OCI-LY1 (cell line): ENCODE measurements around the gene DTX1.
A peak's percentile ranks its signal among the peaks of the same experiment; 100 is the strongest.

ENCODE experiments used
- H2AFZ ChIP-seq: fragments of 200-600 bp; sonication (generic), shearing (Covaris generic); 2 replicates; pipeline ENCODE4 v1.6.0; 2014; ENCODE audit warnings: antibody characterized with exemption, mild to moderate bottlenecking, low read length
- H3F3A ChIP-seq: fragments of 200-600 bp; sonication (generic), shearing (Covaris generic); 2 replicates; pipeline ENCODE4 v1.6.0; 2014; ENCODE audit warnings: mild to moderate bottlenecking, antibody characterized with exemption, low read length, moderate library complexity; ENCODE audit not compliant: insufficient read depth
- H3K27ac ChIP-seq: fragments of 200-600 bp; sonication (generic); 2 replicates; pipeline ENCODE4 v1.5.1; 2014; ENCODE audit warnings: low read length, mixed run types, mild to moderate bottlenecking, low read depth; ENCODE audit not compliant: poor library complexity, severe bottlenecking
- H3K27me3 ChIP-seq: fragments of 200-600 bp; sonication (generic); 2 replicates; pipeline ENCODE4 v1.6.0; 2014; ENCODE audit warnings: antibody characterized with exemption, mild to moderate bottlenecking, low read length, moderate library complexity; ENCODE audit not compliant: insufficient read depth
- H3K36me3 ChIP-seq: fragments of 200-600 bp; sonication (generic); 2 replicates; pipeline ENCODE4 v1.6.1; 2014; ENCODE audit warnings: mild to moderate bottlenecking, antibody characterized with exemption, low read length, moderate library complexity, mixed read lengths; ENCODE audit not compliant: insufficient read depth
- H3K4me1 ChIP-seq: fragments of 200-600 bp; sonication (generic); 2 replicates; pipeline ENCODE4 v1.5.1; 2014; ENCODE audit warnings: mild to moderate bottlenecking, low read length, moderate library complexity; ENCODE audit not compliant: insufficient read depth, severe bottlenecking
- H3K4me2 ChIP-seq: fragments of 200-600 bp; sonication (generic), shearing (Covaris generic); 2 replicates; pipeline ENCODE4 v1.6.1; 2014; ENCODE audit warnings: low read length
- H3K4me3 ChIP-seq: fragments of 200-600 bp; sonication (generic); 2 replicates; pipeline ENCODE4 v1.5.1; 2014; ENCODE audit warnings: low read length, low read depth, mild to moderate bottlenecking, mixed read lengths; ENCODE audit not compliant: poor library complexity, severe bottlenecking
- H3K79me2 ChIP-seq: fragments of 200-600 bp; shearing (Covaris generic); 2 replicates; pipeline ENCODE4 v1.6.1; 2016; ENCODE audit warnings: mixed run types, low read length, mixed read lengths; ENCODE audit not compliant: insufficient read depth
- H3K9ac ChIP-seq: fragments of 200-600 bp; sonication (generic), shearing (Covaris generic); 2 replicates; pipeline ENCODE4 v1.6.1; 2014; ENCODE audit warnings: mild to moderate bottlenecking, low read length, mixed read lengths
- H3K9me2 ChIP-seq: fragments of 200-600 bp; sonication (generic), shearing (Covaris generic); 2 replicates; pipeline ENCODE4 v1.6.1; 2014; ENCODE audit warnings: low read depth, mild to moderate bottlenecking, low read length, mixed read lengths
- H3K9me3 ChIP-seq: fragments of 200-600 bp; shearing (Covaris generic); 2 replicates; pipeline ENCODE4 v1.6.1; 2014; ENCODE audit warnings: low read length, mixed read lengths
- H4K20me1 ChIP-seq: fragments of 200-600 bp; sonication (generic), shearing (Covaris generic); 2 replicates; pipeline ENCODE4 v1.6.0; 2016; ENCODE audit warnings: mild to moderate bottlenecking, low read length; ENCODE audit not compliant: insufficient read depth
- EZH2 ChIP-seq: fragments of 200-600 bp; sonication (generic), shearing (Covaris generic); IDR thresholded peaks from 2 replicates; pipeline ENCODE4 v1.8.0; 2017; ENCODE audit warnings: borderline replicate concordance, mixed run types, mild to moderate bottlenecking, antibody characterized with exemption, low read length, moderate library complexity, mixed read lengths
- TF ChIP-seq, protein P1 (sequence below): fragments of 200-600 bp; sonication (generic), shearing (Covaris generic); IDR thresholded peaks from 2 replicates; pipeline ENCODE4 v1.5.1; 2017; ENCODE audit warnings: mild to moderate bottlenecking, antibody characterized with exemption, low read length, moderate library complexity, mixed read lengths

The DTX1 gene

DNA sequence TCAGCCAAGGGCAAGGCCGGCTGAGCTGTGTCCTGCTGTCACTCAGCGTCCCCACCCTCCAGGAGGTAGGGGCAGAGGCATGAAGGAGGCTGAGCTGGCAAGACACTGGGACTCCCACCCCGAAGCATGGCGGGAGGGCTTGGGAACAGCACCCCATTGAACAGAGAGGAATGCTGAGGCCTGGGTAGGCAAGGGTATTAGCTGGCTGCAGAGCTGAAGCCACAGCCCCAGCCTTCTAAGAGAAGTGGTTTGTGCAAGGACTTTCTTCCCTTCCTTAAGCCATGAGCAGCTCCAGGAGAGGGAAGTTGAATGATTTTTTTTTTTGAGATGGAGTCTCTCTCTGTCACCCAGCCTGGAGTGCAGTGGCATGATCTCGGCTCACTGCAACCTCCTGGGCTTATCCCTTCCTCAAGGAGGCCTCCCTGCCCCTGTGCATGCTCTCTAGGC lies 86.4 kb downstream of the DTX1 start:
- TF ChIP-seq, protein P1, sequence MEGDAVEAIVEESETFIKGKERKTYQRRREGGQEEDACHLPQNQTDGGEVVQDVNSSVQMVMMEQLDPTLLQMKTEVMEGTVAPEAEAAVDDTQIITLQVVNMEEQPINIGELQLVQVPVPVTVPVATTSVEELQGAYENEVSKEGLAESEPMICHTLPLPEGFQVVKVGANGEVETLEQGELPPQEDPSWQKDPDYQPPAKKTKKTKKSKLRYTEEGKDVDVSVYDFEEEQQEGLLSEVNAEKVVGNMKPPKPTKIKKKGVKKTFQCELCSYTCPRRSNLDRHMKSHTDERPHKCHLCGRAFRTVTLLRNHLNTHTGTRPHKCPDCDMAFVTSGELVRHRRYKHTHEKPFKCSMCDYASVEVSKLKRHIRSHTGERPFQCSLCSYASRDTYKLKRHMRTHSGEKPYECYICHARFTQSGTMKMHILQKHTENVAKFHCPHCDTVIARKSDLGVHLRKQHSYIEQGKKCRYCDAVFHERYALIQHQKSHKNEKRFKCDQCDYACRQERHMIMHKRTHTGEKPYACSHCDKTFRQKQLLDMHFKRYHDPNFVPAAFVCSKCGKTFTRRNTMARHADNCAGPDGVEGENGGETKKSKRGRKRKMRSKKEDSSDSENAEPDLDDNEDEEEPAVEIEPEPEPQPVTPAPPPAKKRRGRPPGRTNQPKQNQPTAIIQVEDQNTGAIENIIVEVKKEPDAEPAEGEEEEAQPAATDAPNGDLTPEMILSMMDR: no peak
- TF ChIP-seq EZH2: no peak
- Histone ChIP-seq H3K4me3 (no peak overlapping the region), H3K36me3 (no peaks in the 10 kb centered on the region), H4K20me1 (no peaks in the 10 kb centered on the region), H3K4me1 (peaks cover 40% of the 10 kb centered on the region), H3K9me2 (no peaks in the 10 kb centered on the region), H3K4me2 (no peak overlapping the region), H3K27ac (peak overlapping the region; percentile 89), H3K27me3 (no peaks in the 10 kb centered on the region), H3K9ac (peak overlapping the region; percentile 43; the same call in 1 of the 2 replicates), H3K9me3 (no peaks in the 10 kb centered on the region; the same call in 1 of the 2 replicates), H3F3A (no peaks in the 10 kb centered on the region), H2AFZ (no peak overlapping the region), H3K79me2 (no peaks in the 10 kb centered on the region)

- Histone ChIP-seq H3K79me2 (no peaks in the 10 kb centered on the region), H4K20me1 (no peaks in the 10 kb centered on the region), H3K4me2 (no peak overlapping the region), H3F3A (no peaks in the 10 kb centered on the region), H3K4me1 (peaks cover 35% of the 10 kb centered on the region), H3K9me2 (no peaks in the 10 kb centered on the region), H3K4me3 (no peak overlapping the region), H3K27me3 (no peaks in the 10 kb centered on the region), H3K27ac (no peak overlapping the region), H3K9me3 (no peaks in the 10 kb centered on the region; the same call in 1 of the 2 replicates), H3K9ac (no peak overlapping the region), H2AFZ (no peak overlapping the region), H3K36me3 (no peaks in the 10 kb centered on the region)
- TF ChIP-seq, protein P1: no peak
- TF ChIP-seq EZH2: no peak
Measured at GRCh38 chr12:113143959-113144358, 87.4 kb downstream of the DTX1 start.

GRCh38 chr12:113144806-113145205 lies 88.3 kb downstream of the DTX1 start:
- H3K79me2 ChIP-seq: no peaks in the 10 kb centered on the region
- H3K9me3 ChIP-seq: no peaks in the 10 kb centered on the region; the same call in 1 of the 2 replicates
- H3F3A ChIP-seq: no peaks in the 10 kb centered on the region
- no peak overlapping the region for H3K4me3 ChIP-seq
- H3K9me2 ChIP-seq: no peaks in the 10 kb centered on the region
- no peak overlapping the region for H2AFZ ChIP-seq
- H3K36me3 ChIP-seq: no peaks in the 10 kb centered on the region
- TF ChIP-seq, protein P1: no peak
- TF ChIP-seq EZH2: no peak
- H3K9ac ChIP-seq: no peak overlapping the region
- no peaks in the 10 kb centered on the region for H4K20me1 ChIP-seq
- H3K27me3 ChIP-seq: no peaks in the 10 kb centered on the region
- no peak overlapping the region for H3K4me2 ChIP-seq
- peaks cover 40% of the 10 kb centered on the region for H3K4me1 ChIP-seq
- no peak overlapping the region for H3K27ac ChIP-seq
